OCI-LY3 (cell line): ENCODE measurements around the gene SLCO4C1.

Experiments used
- CTCF ChIP-seq: fragments of 200-600, 300-600 bp; sonication (generic); IDR thresholded peaks from 2 replicates; pipeline ENCODE4 v1.5.1; 2014; ENCODE audit warnings: antibody characterized with exemption, low read length, low read depth
- EZH2phosphoT487 ChIP-seq: fragments of 200-600 bp; shearing (Covaris generic); IDR thresholded peaks from 2 replicates; pipeline ENCODE4 v1.6.1; 2018; ENCODE audit warnings: antibody characterized with exemption, mixed run types, low read depth

GRCh38 chr5:102221949-102222348 lies 74.1 kb downstream of the SLCO4C1 start:
- TF ChIP-seq CTCF (no peak), EZH2phosphoT487 (no peak)
